PC-3 (cell line): ENCODE results near the gene USF3. TPM values are rescaled to one million over a fixed set of nuclear protein-coding genes. Genes with fewer than 3 reads are reported as not detected.

Source experiments
- ATAC-seq: fragments of 200-7000 bp; cut with Tn5 transposase; 2 replicates; pipeline ENCODE4 v1.9.1; 2020; ENCODE audit warnings: mild to moderate bottlenecking, moderate library complexity
- BruUV-seq: library from RNA; stranded (reverse); fragments of 400-500 nt; replicated peaks from 2 replicates; lab custom pipeline; 2021; lab: Mats Ljungman, UMichigan
- CTCF ChIA-PET: fragments of 300-600 bp; sonication (Branson Sonifier 250); formaldehyde crosslinking; loops from one replicate; lab custom pipeline; 2022; ENCODE audit warnings: antibody characterized with exemption; lab: Charles Lee
- POLR2A ChIA-PET: fragments of 300-600 bp; sonication (Branson Sonifier 250); formaldehyde crosslinking; loops from one replicate; lab custom pipeline; 2022; ENCODE audit warnings: antibody characterized with exemption; ENCODE audit not compliant: unreplicated experiment; lab: Charles Lee
- DNase-seq: peaks from one replicate; pipeline ENCODE4 v3.0.0-alpha.2; 2015
- H2AFZ ChIP-seq: fragments of 300-600 bp; sonication (generic); 2 replicates; pipeline ENCODE4 v1.6.0; 2016; ENCODE audit warnings: antibody characterized with exemption, low read length
- H3F3A ChIP-seq: fragments of 300-600 bp; sonication (generic); one replicate; pipeline ENCODE4 v1.6.0; 2017; ENCODE audit warnings: antibody characterized with exemption, low read length, control low read depth, mild to moderate bottlenecking; ENCODE audit not compliant: unreplicated experiment
- H3K27ac ChIP-seq: fragments of 300-600 bp; sonication (generic); 2 replicates; pipeline ENCODE4 v1.5.1; 2016; ENCODE audit warnings: mild to moderate bottlenecking, low read length
- H3K27me3 ChIP-seq: fragments of 300-600 bp; sonication (generic); 2 replicates; pipeline ENCODE4 v1.6.1; 2016; ENCODE audit warnings: low read length, mixed read lengths
- H3K36me3 ChIP-seq: fragments of 300-600 bp; sonication (generic); 2 replicates; pipeline ENCODE4 v1.6.1; 2016; ENCODE audit warnings: low read depth, mixed run types, low read length, mixed read lengths
- H3K4me1 ChIP-seq: fragments of 300-600 bp; sonication (generic); 2 replicates; pipeline ENCODE4 v1.5.1; 2016; ENCODE audit warnings: low read length; ENCODE audit not compliant: insufficient read depth
- H3K4me2 ChIP-seq: fragments of 300-600 bp; sonication (generic); 2 replicates; pipeline ENCODE4 v1.6.0; 2016; ENCODE audit warnings: low read length
- H3K4me3 ChIP-seq: fragments of 300-600 bp; sonication (generic); 2 replicates; pipeline ENCODE4 v1.5.1; 2016; ENCODE audit warnings: mild to moderate bottlenecking, low read length, mixed read lengths
- H3K79me2 ChIP-seq: fragments of 300-600 bp; sonication (generic); 2 replicates; pipeline ENCODE4 v1.6.1; 2017; ENCODE audit warnings: low read length, mixed read lengths
- H3K9ac ChIP-seq: fragments of 300-600 bp; sonication (generic); 2 replicates; pipeline ENCODE4 v1.6.0; 2016; ENCODE audit warnings: mild to moderate bottlenecking, low read length
- H3K9me2 ChIP-seq: fragments of 300-600 bp; sonication (generic); replicated peaks from 2 replicates; pipeline ENCODE4 v1.6.1; 2016; ENCODE audit warnings: mixed run types, low read length, mixed read lengths
- H3K9me3 ChIP-seq: fragments of 300-600 bp; sonication (generic); 2 replicates; pipeline ENCODE4 v1.6.1; 2016; ENCODE audit warnings: low read length, mixed read lengths
- H4K20me1 ChIP-seq: fragments of 300-600 bp; sonication (generic); 2 replicates; pipeline ENCODE4 v1.6.1; 2016; ENCODE audit warnings: low read length, mixed read lengths
- EZH2 ChIP-seq: fragments of 300-600 bp; sonication (generic); IDR thresholded peaks from one replicate; pipeline ENCODE4 v1.6.1; 2017; ENCODE audit warnings: antibody characterized with exemption, mild to moderate bottlenecking, low read length; ENCODE audit not compliant: unreplicated experiment
- EZH2phosphoT487 ChIP-seq: fragments of 300-600 bp; sonication (generic); IDR thresholded peaks from 2 replicates; pipeline ENCODE4 v1.6.1; 2018; ENCODE audit warnings: mild to moderate bottlenecking, antibody characterized with exemption, low read length, borderline replicate concordance
- intact Hi-C: fragments of 100-400 bp; cut with micrococcal nuclease; formaldehyde crosslinking; loops from 2 replicates; pipeline ENCODE4 v1.9.0; 2023
- total RNA-seq: library from RNA; depleted of rRNA; stranded (reverse); fragments of >200 nt; gene quantifications from 2 replicates; pipeline ENCODE4 v1.2.3, GENCODE V29; 2014
- TF ChIP-seq, protein P1 (sequence below): fragments of 300-600 bp; sonication (generic); conservative IDR thresholded peaks from 2 replicates; pipeline ENCODE4 v1.5.1; 2017; ENCODE audit warnings: antibody characterized with exemption, low read depth, mild to moderate bottlenecking, low read length

USF3 gene
- total RNA-seq, 1 experiment from 2014 or later = 10.5 TPM

DNA sequence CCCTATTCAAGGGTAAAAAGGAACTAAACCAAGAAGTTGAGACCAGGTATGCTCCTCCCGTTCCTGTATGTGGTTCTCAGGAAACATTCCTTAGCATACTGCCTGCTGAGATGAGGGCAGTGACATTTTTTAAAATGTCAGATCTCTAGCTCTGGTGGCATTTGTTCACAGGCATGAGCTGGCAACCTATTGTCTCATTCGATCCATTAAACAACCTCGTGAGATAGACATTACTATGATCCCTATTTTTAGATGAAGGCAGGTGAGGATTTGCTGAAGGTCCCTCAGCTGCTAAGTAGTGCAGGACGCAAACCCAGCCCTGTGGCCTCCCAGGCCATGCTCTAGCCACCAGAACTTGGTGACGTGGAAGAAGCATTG, 89.2 kb downstream of the USF3 start:
- Histone ChIP-seq H3K9ac (no peak overlapping the region), H3K4me2 (no peak overlapping the region), H4K20me1 (no peaks in the 10 kb centered on the region), H3K27ac (no peak overlapping the region), H3F3A (no peaks in the 10 kb centered on the region), H3K27me3 (no peaks in the 10 kb centered on the region), H3K9me2 (no peaks in the 10 kb centered on the region), H3K36me3 (peaks cover 4% of the 10 kb centered on the region; the same call in 1 of the 2 replicates), H3K9me3 (no peaks in the 10 kb centered on the region), H2AFZ (no peak overlapping the region), H3K79me2 (no peaks in the 10 kb centered on the region), H3K4me3 (no peak overlapping the region), H3K4me1 (no peaks in the 10 kb centered on the region)
- ChIA-PET CTCF (no interaction called here), POLR2A (no interaction called here)
- intact Hi-C loops = no loop called here
- DNase-seq (no peak), ATAC-seq (no peak)
- TF ChIP-seq EZH2phosphoT487 = no peak
- TF ChIP-seq, protein P1, sequence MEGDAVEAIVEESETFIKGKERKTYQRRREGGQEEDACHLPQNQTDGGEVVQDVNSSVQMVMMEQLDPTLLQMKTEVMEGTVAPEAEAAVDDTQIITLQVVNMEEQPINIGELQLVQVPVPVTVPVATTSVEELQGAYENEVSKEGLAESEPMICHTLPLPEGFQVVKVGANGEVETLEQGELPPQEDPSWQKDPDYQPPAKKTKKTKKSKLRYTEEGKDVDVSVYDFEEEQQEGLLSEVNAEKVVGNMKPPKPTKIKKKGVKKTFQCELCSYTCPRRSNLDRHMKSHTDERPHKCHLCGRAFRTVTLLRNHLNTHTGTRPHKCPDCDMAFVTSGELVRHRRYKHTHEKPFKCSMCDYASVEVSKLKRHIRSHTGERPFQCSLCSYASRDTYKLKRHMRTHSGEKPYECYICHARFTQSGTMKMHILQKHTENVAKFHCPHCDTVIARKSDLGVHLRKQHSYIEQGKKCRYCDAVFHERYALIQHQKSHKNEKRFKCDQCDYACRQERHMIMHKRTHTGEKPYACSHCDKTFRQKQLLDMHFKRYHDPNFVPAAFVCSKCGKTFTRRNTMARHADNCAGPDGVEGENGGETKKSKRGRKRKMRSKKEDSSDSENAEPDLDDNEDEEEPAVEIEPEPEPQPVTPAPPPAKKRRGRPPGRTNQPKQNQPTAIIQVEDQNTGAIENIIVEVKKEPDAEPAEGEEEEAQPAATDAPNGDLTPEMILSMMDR = no peak
- TF ChIP-seq EZH2 = no peak
- BruUV-seq = no TSS peak

DNA sequence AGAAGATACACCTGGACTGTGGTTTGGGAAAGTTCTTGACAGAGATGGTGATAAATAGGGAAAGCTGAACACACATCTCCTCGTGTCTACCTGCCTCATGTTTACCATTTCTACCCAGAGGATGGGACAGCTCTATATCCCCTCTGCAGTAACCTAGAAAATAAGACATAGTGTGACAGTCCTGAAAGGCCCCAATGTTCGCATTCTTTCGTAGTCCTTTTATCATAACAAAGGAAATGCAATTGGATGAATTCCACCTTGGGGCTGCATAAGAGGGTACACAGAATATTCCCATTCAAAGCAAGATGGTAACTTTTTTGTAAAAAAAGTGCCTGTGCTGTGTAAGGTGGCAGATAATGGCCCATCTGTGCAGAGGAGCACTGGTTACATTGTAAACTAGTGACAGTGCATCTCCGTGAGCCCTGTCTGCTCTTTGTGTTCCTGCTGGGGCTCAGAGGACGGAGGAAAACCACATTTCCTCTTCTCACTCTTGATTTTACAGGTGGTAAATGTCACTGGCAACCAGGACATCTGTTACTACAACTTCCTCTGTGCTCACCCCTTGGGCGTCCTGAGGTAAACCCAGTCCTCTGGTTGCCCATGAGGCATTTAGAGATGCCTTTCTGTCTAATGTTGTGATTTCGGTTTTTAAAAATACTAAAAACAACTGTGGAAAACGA, 89.8 kb downstream of the USF3 start:
- CTCF ChIA-PET = interaction anchor here (1.1 kb wide), 1 partner anchor 20 kb away, joined by 4 read pairs; no protein-coding TSS in a partner anchor

More for the DNA sequence above, 89.8 kb downstream of the USF3 start:
- POLR2A ChIA-PET = interaction anchor here (0.6 kb wide), 1 partner anchor 30 kb away, joined by 3 read pairs; no protein-coding TSS in a partner anchor
- Histone ChIP-seq H3K9me2 (no peaks in the 10 kb centered on the region), H3F3A (no peaks in the 10 kb centered on the region), H3K27ac (no peak overlapping the region), H3K4me1 (no peaks in the 10 kb centered on the region), H3K27me3 (no peaks in the 10 kb centered on the region), H3K36me3 (peaks cover 4% of the 10 kb centered on the region; the same call in 1 of the 2 replicates), H3K9ac (no peak overlapping the region), H4K20me1 (no peaks in the 10 kb centered on the region), H3K9me3 (no peaks in the 10 kb centered on the region), H3K4me3 (no peak overlapping the region), H3K4me2 (no peak overlapping the region), H3K79me2 (no peaks in the 10 kb centered on the region), H2AFZ (no peak overlapping the region)
- intact Hi-C loops = no loop called here
- no TSS peak for BruUV-seq
- no peak for DNase-seq
- ATAC-seq = no peak
- TF ChIP-seq EZH2 = no peak
- TF ChIP-seq, protein P1 = no peak
- TF ChIP-seq EZH2phosphoT487 = no peak
